Neural cell (in vitro differentiated cells): ENCODE measurements around the gene ZC3H15.
"Not testable (repeated sequence)": the region's sequence is repeated elsewhere in the genome, so short reads cannot be mapped to it uniquely, and the experiment has no call there.

Experiments used
- EP300 ChIP-seq: fragments of 450-650 bp; conservative IDR thresholded peaks from 2 replicates; pipeline ENCODE4 v1.6.1; 2014; ENCODE audit warnings: antibody characterized with exemption, mild to moderate bottlenecking, moderate library complexity; ENCODE audit not compliant: poor library complexity, severe bottlenecking
- EZH2 ChIP-seq: fragments of 200-600, 300-800 bp; shearing (Covaris generic), sonication (generic); IDR thresholded peaks from 2 replicates; pipeline ENCODE4 v1.6.1; 2014; ENCODE audit warnings: antibody characterized with exemption, low read length, borderline replicate concordance, mild to moderate bottlenecking; ENCODE audit not compliant: insufficient read depth, poor library complexity, severe bottlenecking
- POLR2AphosphoS5 ChIP-seq: IDR thresholded peaks from 2 replicates; pipeline ENCODE4 v1.6.1; 2012
- RAD21 ChIP-seq: fragments of 450-650 bp; conservative IDR thresholded peaks from 2 replicates; pipeline ENCODE4 v1.6.1; 2014; ENCODE audit warnings: antibody characterized with exemption, mild to moderate bottlenecking, moderate library complexity
- SMC3 ChIP-seq: fragments of 450-650 bp; conservative IDR thresholded peaks from 2 replicates; pipeline ENCODE4 v1.6.1; 2014; ENCODE audit warnings: antibody characterized with exemption, mild to moderate bottlenecking, moderate library complexity; ENCODE audit not compliant: poor library complexity
- TF ChIP-seq, protein P1 (sequence below): fragments of 450-650 bp; IDR thresholded peaks from 2 replicates; pipeline ENCODE4 v1.5.1; 2014; ENCODE audit warnings: antibody characterized with exemption, mild to moderate bottlenecking, moderate library complexity; ENCODE audit not compliant: poor library complexity, severe bottlenecking

DNA sequence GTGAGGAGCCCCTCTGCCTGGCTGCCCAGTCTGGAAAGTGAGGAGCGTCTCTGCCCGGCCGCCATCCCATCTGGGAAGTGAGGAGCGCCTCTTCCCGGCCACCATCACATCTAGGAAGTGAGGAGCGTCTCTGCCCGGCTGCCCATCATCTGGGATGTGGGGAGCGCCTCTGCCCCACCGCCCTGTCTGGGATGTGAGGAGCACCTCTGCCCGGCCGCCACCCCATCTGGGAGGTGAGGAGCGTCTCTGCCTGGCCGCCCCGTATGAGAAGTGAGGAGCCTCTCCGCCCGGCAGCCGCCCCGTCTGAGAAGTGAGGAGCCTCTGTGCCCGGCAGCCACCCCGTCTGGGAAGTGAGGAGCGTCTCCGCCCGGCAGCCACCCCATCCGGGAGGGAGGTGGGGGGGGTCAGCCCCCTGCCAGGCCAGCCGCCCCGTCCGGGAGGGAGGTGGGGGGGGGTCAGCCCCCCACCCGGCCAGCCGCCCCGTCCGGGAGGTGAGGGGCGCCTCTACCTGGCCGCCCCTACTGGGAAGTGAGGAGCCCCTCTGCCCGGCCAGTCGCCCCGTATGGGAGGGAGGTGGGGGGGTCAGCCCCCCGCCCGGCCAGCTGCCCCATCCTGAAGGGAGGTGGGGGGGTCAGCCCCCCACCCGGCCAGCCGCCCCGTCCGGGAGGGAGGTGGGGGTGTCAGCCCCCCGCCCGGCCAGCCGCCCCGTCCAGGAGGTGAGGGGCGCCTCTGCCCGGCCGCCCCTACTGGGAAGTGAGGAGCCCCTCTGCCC, 13.2 kb upstream of the ZC3H15 start:
- TF ChIP-seq, protein P1, sequence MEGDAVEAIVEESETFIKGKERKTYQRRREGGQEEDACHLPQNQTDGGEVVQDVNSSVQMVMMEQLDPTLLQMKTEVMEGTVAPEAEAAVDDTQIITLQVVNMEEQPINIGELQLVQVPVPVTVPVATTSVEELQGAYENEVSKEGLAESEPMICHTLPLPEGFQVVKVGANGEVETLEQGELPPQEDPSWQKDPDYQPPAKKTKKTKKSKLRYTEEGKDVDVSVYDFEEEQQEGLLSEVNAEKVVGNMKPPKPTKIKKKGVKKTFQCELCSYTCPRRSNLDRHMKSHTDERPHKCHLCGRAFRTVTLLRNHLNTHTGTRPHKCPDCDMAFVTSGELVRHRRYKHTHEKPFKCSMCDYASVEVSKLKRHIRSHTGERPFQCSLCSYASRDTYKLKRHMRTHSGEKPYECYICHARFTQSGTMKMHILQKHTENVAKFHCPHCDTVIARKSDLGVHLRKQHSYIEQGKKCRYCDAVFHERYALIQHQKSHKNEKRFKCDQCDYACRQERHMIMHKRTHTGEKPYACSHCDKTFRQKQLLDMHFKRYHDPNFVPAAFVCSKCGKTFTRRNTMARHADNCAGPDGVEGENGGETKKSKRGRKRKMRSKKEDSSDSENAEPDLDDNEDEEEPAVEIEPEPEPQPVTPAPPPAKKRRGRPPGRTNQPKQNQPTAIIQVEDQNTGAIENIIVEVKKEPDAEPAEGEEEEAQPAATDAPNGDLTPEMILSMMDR = not testable (repeated sequence)
- TF ChIP-seq POLR2AphosphoS5, EP300, RAD21, EZH2, SMC3: not testable (repeated sequence)
